Esophagus muscularis mucosa (tissue), 4 donors: ENCODE measurements around the gene PCDHB5. TPM values are rescaled to one million over a fixed set of nuclear protein-coding genes. Genes with fewer than 3 reads are reported as not detected.
"Not testable (repeated sequence)": the region's sequence is repeated elsewhere in the genome, so short reads cannot be mapped to it uniquely, and the experiment has no call there.

Experiments used
- DNase-seq: peaks from one replicate; pipeline ENCODE4 v3.0.0-alpha.2; 2017; ENCODE audit errors: extremely low spot score
- H3K27ac ChIP-seq, 4 donors: fragments of 200-600 bp; sonication (generic); replicated peaks in 1 of 4; 1 replicate in 3 of 4; 2 replicates in 1 of 4; pipeline ENCODE4 v1.5.1; 2016 to 2019; ENCODE audit warnings: mild to moderate bottlenecking in 1 of 4
- H3K27me3 ChIP-seq, 4 donors: fragments of 200-600 bp; sonication (generic); one replicate each; pipeline versions ENCODE4 v1.5.1 to v1.6.0; 2016 to 2019
- H3K36me3 ChIP-seq, 4 donors: fragments of 200-600 bp; sonication (generic); one replicate each; pipeline ENCODE4 v1.5.1; 2016 to 2019
- H3K4me1 ChIP-seq, 4 donors: fragments of 200-600 bp; sonication (generic); one replicate each; pipeline ENCODE4 v1.5.1; 2016 to 2019
- H3K4me3 ChIP-seq, 4 donors: fragments of 200-600 bp; sonication (generic); 1 replicate in 2 of 4; 2 replicates in 2 of 4; pipeline ENCODE4 v1.5.1; 2016 to 2019; ENCODE audit warnings: mild to moderate bottlenecking in 4 of 4, moderate library complexity in 1 of 4
- H3K9me3 ChIP-seq, 4 donors: fragments of 200-600 bp; sonication (generic); 1 replicate in 3 of 4; 2 replicates in 1 of 4; pipeline ENCODE4 v1.5.1; 2016 to 2019
- CTCF ChIP-seq, 3 experiments: fragments of 200-600 bp in 2 of 3; fragments of 450-650 bp in 1 of 3; sonication (generic) in 2 of 3; IDR thresholded peaks; one replicate each; pipeline ENCODE4 v1.5.1; 2017 to 2019; ENCODE audit warnings: antibody characterized with exemption in 3 of 3, mild to moderate bottlenecking in 2 of 3, moderate library complexity in 1 of 3
- EP300 ChIP-seq: sonication (generic); formaldehyde crosslinking; IDR thresholded peaks from one replicate; pipeline ENCODE4 v1.6.1; 2017; ENCODE audit warnings: antibody characterized with exemption
- POLR2A ChIP-seq: fragments of 450-650 bp; IDR thresholded peaks from one replicate; pipeline ENCODE4 v1.6.1; 2017; ENCODE audit warnings: antibody characterized with exemption, moderate library complexity, mild to moderate bottlenecking, low read depth
- POLR2AphosphoS5 ChIP-seq, 2 donors: sonication (generic); formaldehyde crosslinking; IDR thresholded peaks; one replicate each; pipeline ENCODE4 v1.6.1; 2017; ENCODE audit warnings: antibody characterized with exemption in 2 of 2
- WGBS: methylation state at CpG from one replicate; pipeline ENCODE4 v1.1.5; 2018; 5-methylcytosine and 5-hydroxymethylcytosine counted together
- intact Hi-C: fragments of 100-400 bp; cut with DNase I; formaldehyde crosslinking; loops from one replicate; pipeline ENCODE4 v1.15.1; 2023
- total RNA-seq, 4 donors: library from RNA; depleted of rRNA; stranded (reverse); fragments of >200 nt; gene quantifications; one replicate each; pipeline versions ENCODE4 v1.1.0 to v1.2.1, GENCODE V29; 2016

PCDHB5 gene
- total RNA-seq, 4 donors from 2014 or later: 3.6 to 7.4 (median 4.0) TPM

- Histone ChIP-seq H3K36me3 (no peaks in the 10 kb centered on the region), H3K27ac (peak within 1 kb of the TSS in 2 of 4 donors; percentile 3 to 42), H3K4me1 (no peaks in the 10 kb centered on the region), H3K27me3 (peaks cover 0 to 57% (median 0%) of the 10 kb centered on the region in 4 donors), H3K9me3 (peaks cover 0 to 69% (median 61%) of the 10 kb centered on the region in 4 donors), H3K4me3 (peak within 1 kb of the TSS; percentile 7 to 39 (median 28))
- TF ChIP-seq CTCF (IDR thresholded peaks at IDR 0.05): peak; percentile 10 to 19 (median 15)
- TF ChIP-seq EP300: no peak
- WGBS: 11% methylated on average over 19 of the region's 19 CpGs
- no peak for DNase-seq
- intact Hi-C loops: no loop called here
These were observed 34.7 kb upstream of the PCDHB5 start, which contains the start of gene PCDHB3 for GRCh38 chr5:141100243-141100805. Gene PCDHB3, plus strand, starts transcription at chr5:141100473. Its CDS starts 177 bp downstream, at chr5:141100650.

- DNase-seq: no peak
- H3K9me3 ChIP-seq: peaks cover 0 to 68% (median 56%) of the 10 kb centered on the region in 4 donors
- WGBS: 37% methylated on average over 19 of the region's 20 CpGs
These were observed 33.9 kb upstream of the PCDHB5 start for GRCh38 chr5:141101059-141101458.

GRCh38 chr5:141102070-141102469 lies 32.9 kb upstream of the PCDHB5 start:
- DNase-seq, H3K27ac ChIP-seq, intact Hi-C loops, H3K4me3 ChIP-seq, H3K36me3 ChIP-seq, H3K4me1 ChIP-seq: not testable (repeated sequence)
- Histone ChIP-seq H3K9me3 (peaks cover 0 to 64% (median 51%) of the 10 kb centered on the region in 4 donors), H3K27me3 (peaks cover 0 to 44% (median 0%) of the 10 kb centered on the region in 4 donors)
- WGBS: 57% methylated on average over 13 of the region's 39 CpGs

More at GRCh38 chr5:141101059-141101458, 33.9 kb upstream of the PCDHB5 start:
- H3K4me3 ChIP-seq: peak overlapping the region; percentile 7 to 39 (median 28)
- intact Hi-C loops: no loop called here
- H3K4me1 ChIP-seq: no peaks in the 10 kb centered on the region
- H3K36me3 ChIP-seq: no peaks in the 10 kb centered on the region
- peaks cover 0 to 50% (median 0%) of the 10 kb centered on the region in 4 donors for H3K27me3 ChIP-seq
- peak overlapping the region in 1 of 4 donors; percentile 42 for H3K27ac ChIP-seq
- TF ChIP-seq POLR2A (no peak), EP300 (no peak), POLR2AphosphoS5 (IDR thresholded peaks at IDR 0.05) (no peak), CTCF (IDR thresholded peaks at IDR 0.05) (no peak)

- Histone ChIP-seq H3K27me3 (peaks cover 0 to 43% (median 0%) of the 10 kb centered on the region in 4 donors), H3K9me3 (peaks cover 0 to 63% (median 47%) of the 10 kb centered on the region in 4 donors)
- intact Hi-C loops, DNase-seq, H3K36me3 ChIP-seq, H3K27ac ChIP-seq, H3K4me3 ChIP-seq, H3K4me1 ChIP-seq: not testable (repeated sequence)
- 47% methylated on average over 6 of the region's 38 CpGs for WGBS
These were observed 32.5 kb upstream of the PCDHB5 start for GRCh38 chr5:141102471-141102870.

- H3K9me3 ChIP-seq: peaks cover 0 to 63% (median 28%) of the 10 kb centered on the region in 4 donors
- peaks cover 0 to 25% (median 0%) of the 10 kb centered on the region in 4 donors for H3K27me3 ChIP-seq
- H3K4me1 ChIP-seq: no peaks in the 10 kb centered on the region
- H3K27ac ChIP-seq: no peak overlapping the region
- no peak for DNase-seq
- WGBS: 80% methylated on average over 2 of the region's 2 CpGs
- no peak for TF ChIP-seq POLR2AphosphoS5 (IDR thresholded peaks at IDR 0.05)
- no peak for TF ChIP-seq EP300
- TF ChIP-seq POLR2A: no peak
- no peak for TF ChIP-seq CTCF (IDR thresholded peaks at IDR 0.05)
- H3K36me3 ChIP-seq: no peaks in the 10 kb centered on the region
- intact Hi-C loops: no loop called here
- H3K4me3 ChIP-seq: no peak overlapping the region
These were observed 29.7 kb upstream of the PCDHB5 start for GRCh38 chr5:141105350-141105749.

- H3K36me3 ChIP-seq: no peaks in the 10 kb centered on the region
- H3K27ac ChIP-seq: no peak overlapping the region
- H3K27me3 ChIP-seq: peaks cover 0 to 26% (median 2%) of the 10 kb centered on the region in 4 donors
- no peak overlapping the region for H3K4me3 ChIP-seq
- DNase-seq: no peak
- peaks cover 0 to 45% (median 41%) of the 10 kb centered on the region in 4 donors for H3K9me3 ChIP-seq
- 45% methylated on average over 2 of the region's 2 CpGs for WGBS
- no peaks in the 10 kb centered on the region for H3K4me1 ChIP-seq
- intact Hi-C loops: no loop called here
- TF ChIP-seq POLR2A (no peak), EP300 (no peak), POLR2AphosphoS5 (IDR thresholded peaks at IDR 0.05) (no peak), CTCF (IDR thresholded peaks at IDR 0.05) (no peak)
These were observed 15.8 kb upstream of the PCDHB5 start for GRCh38 chr5:141119250-141119649.
